Gastrocnemius medialis (tissue), 4 donors: ENCODE measurements around the gene OGFR. TPM values are rescaled to one million over a fixed set of nuclear protein-coding genes. Genes with fewer than 3 reads are reported as not detected.

Source experiments
- ATAC-seq, 2 donors: fragments of 150-250 bp; one replicate each; pipeline ENCODE4 v1.9.1; 2016
- DNase-seq, 2 donors: peaks; one replicate each; pipeline ENCODE4 v3.0.0-alpha.2; 2019
- H3K27ac ChIP-seq, 4 donors: fragments of 200-600 bp; sonication (generic); 1 replicate in 1 of 4; 2 replicates in 3 of 4; pipeline ENCODE4 v1.5.1; 2016 to 2018; ENCODE audit warnings: mild to moderate bottlenecking in 2 of 4, moderate library complexity in 1 of 4
- H3K27me3 ChIP-seq, 3 donors: fragments of 200-600 bp; sonication (generic) in 2 of 3; 1 replicate in 1 of 3; 2 replicates in 2 of 3; pipeline versions ENCODE4 v1.5.1 to v1.6.0; 2016 to 2019; ENCODE audit warnings: mild to moderate bottlenecking in 1 of 3, moderate library complexity in 1 of 3
- H3K36me3 ChIP-seq, 2 donors: fragments of 200-600 bp; sonication (generic) in 1 of 2; one replicate each; pipeline ENCODE4 v1.5.1; 2017 to 2018
- H3K4me1 ChIP-seq, 2 donors: fragments of 200-600 bp; sonication (generic) in 1 of 2; one replicate each; pipeline ENCODE4 v1.5.1; 2016 to 2017; ENCODE audit warnings: mild to moderate bottlenecking in 2 of 2
- H3K4me3 ChIP-seq, 4 donors: fragments of 200-600 bp; sonication (generic) in 3 of 4; 1 replicate in 1 of 4; 2 replicates in 3 of 4; pipeline ENCODE4 v1.5.1; 2016 to 2019; ENCODE audit warnings: mild to moderate bottlenecking in 2 of 4
- H3K9me3 ChIP-seq, 3 donors: fragments of 200-600 bp; sonication (generic) in 2 of 3; 1 replicate in 1 of 3; 2 replicates in 2 of 3; pipeline ENCODE4 v1.5.1; 2016 to 2019
- CTCF ChIP-seq, 5 experiments: fragments of 450-650 bp in 3 of 5; fragments of 200-600 bp in 2 of 5; sonication (generic) in 2 of 5; IDR thresholded peaks in 4 of 5; conservative IDR thresholded peaks in 1 of 5; 1 replicate in 4 of 5; 2 replicates in 1 of 5; pipeline ENCODE4 v1.5.1; 2016 to 2019; ENCODE audit warnings: antibody characterized with exemption in 5 of 5, mild to moderate bottlenecking in 3 of 5, moderate library complexity in 3 of 5
- POLR2A ChIP-seq, 2 donors: fragments of 450-650 bp; IDR thresholded peaks; one replicate each; pipeline ENCODE4 v1.6.1; 2017; ENCODE audit warnings: antibody characterized with exemption in 2 of 2, mild to moderate bottlenecking in 2 of 2, moderate library complexity in 2 of 2
- in situ Hi-C, 4 donors: fragments of 200-750 bp; cut with MboI; loops; one replicate each; pipeline versions ENCODE4 v1.15.0 to v1.8.0; 2017; ENCODE audit warnings: low sequenced_read_pairs in 4 of 4
- intact Hi-C: fragments of 100-400 bp; cut with DNase I; formaldehyde crosslinking; loops from one replicate; pipeline ENCODE4 v1.15.1; 2023; ENCODE audit warnings: low total_unique reads
- total RNA-seq, 4 donors: library from RNA; depleted of rRNA; stranded (reverse); fragments of >200 nt; gene quantifications; one replicate each; pipeline versions ENCODE4 v1.1.0 to v1.2.3, GENCODE V29; 2016

The OGFR gene
- total RNA-seq, 4 donors from 2014 or later, result 21.9 to 52.1 (median 40.5) TPM

- peak overlapping the region in 1 of 4 donors; percentile 51 for H3K4me3 ChIP-seq
- H3K27me3 ChIP-seq, result peaks cover 7 to 16% (median 15%) of the 10 kb centered on the region in 3 donors
- H3K9me3 ChIP-seq, result no peaks in the 10 kb centered on the region
- intact Hi-C loops, result no loop called here
- peaks cover 5 to 15% of the 10 kb centered on the region in 2 donors for H3K4me1 ChIP-seq
- in situ Hi-C loops, result no loop called here
- H3K27ac ChIP-seq, result no peak overlapping the region
- ATAC-seq (no peak), DNase-seq (no peak)
- H3K36me3 ChIP-seq, result no peaks in the 10 kb centered on the region
- TF ChIP-seq POLR2A (IDR thresholded peaks at IDR 0.05), result no peak
- no peak for TF ChIP-seq CTCF (IDR thresholded peaks at IDR 0.05 in 4 of 5, conservative IDR thresholded peaks at IDR 0.05 in 1 of 5)
Observed at GRCh38 chr20:62823688-62824475, 19.2 kb downstream of the OGFR start.

GRCh38 chr20:62824476-62825332 is 20.1 kb downstream of the OGFR start:
- in situ Hi-C loops (no loop called here), intact Hi-C loops (no loop called here)
- no peak for TF ChIP-seq POLR2A (IDR thresholded peaks at IDR 0.05)
- no peak for TF ChIP-seq CTCF (IDR thresholded peaks at IDR 0.05 in 4 of 5, conservative IDR thresholded peaks at IDR 0.05 in 1 of 5)
- no peaks in the 10 kb centered on the region for H3K36me3 ChIP-seq
- peak overlapping the region in 2 of 4 donors; percentile 44 to 51 for H3K4me3 ChIP-seq
- peaks cover under 1 to 7% of the 10 kb centered on the region in 2 donors for H3K4me1 ChIP-seq
- no peaks in the 10 kb centered on the region for H3K9me3 ChIP-seq
- H3K27me3 ChIP-seq, result peaks cover 0 to 8% (median 7%) of the 10 kb centered on the region in 3 donors
- no peak for ATAC-seq
- H3K27ac ChIP-seq, result peak overlapping the region in 2 of 4 donors; percentile 1 to 20
- no peak for DNase-seq

- DNase-seq (no peak), ATAC-seq (no peak)
- in situ Hi-C loops, result no loop called here
- Histone ChIP-seq H3K4me1 (peaks cover 0 to 7% of the 10 kb centered on the region in 2 donors), H3K9me3 (no peaks in the 10 kb centered on the region), H3K4me3 (peak overlapping the region in 1 of 4 donors; percentile 51), H3K27ac (no peak overlapping the region), H3K27me3 (peaks cover 0 to 6% (median 4%) of the 10 kb centered on the region in 3 donors), H3K36me3 (no peaks in the 10 kb centered on the region)
- intact Hi-C loops, result no loop called here
- TF ChIP-seq POLR2A (IDR thresholded peaks at IDR 0.05), result no peak
- no peak for TF ChIP-seq CTCF (IDR thresholded peaks at IDR 0.05 in 4 of 5, conservative IDR thresholded peaks at IDR 0.05 in 1 of 5)
Observed at GRCh38 chr20:62825333-62825985, 20.8 kb downstream of the OGFR start.

GRCh38 chr20:62825986-62826645 is 21.5 kb downstream of the OGFR start:
- in situ Hi-C loops, result no loop called here
- H3K27ac ChIP-seq, result no peak overlapping the region

More at GRCh38 chr20:62825986-62826645, 21.5 kb downstream of the OGFR start:
- ATAC-seq, result no peak
- Histone ChIP-seq H3K4me1 (peaks cover 0 to 7% of the 10 kb centered on the region in 2 donors), H3K27me3 (peaks cover 0 to 6% (median 4%) of the 10 kb centered on the region in 3 donors), H3K36me3 (no peaks in the 10 kb centered on the region), H3K9me3 (no peaks in the 10 kb centered on the region), H3K4me3 (no peak overlapping the region)
- intact Hi-C loops, result no loop called here
- DNase-seq, result no peak
- no peak for TF ChIP-seq CTCF (IDR thresholded peaks at IDR 0.05 in 4 of 5, conservative IDR thresholded peaks at IDR 0.05 in 1 of 5)
- TF ChIP-seq POLR2A (IDR thresholded peaks at IDR 0.05), result no peak
